IMR-90 (cell line): ENCODE measurements around the gene IL12RB1. TPM values are rescaled to one million over a fixed set of nuclear protein-coding genes. Genes with fewer than 3 reads are reported as not detected.

ENCODE experiments used
- ATAC-seq: fragments of 200-7000 bp; cut with Tn5 transposase; 2 replicates; pipeline ENCODE4 v1.9.1; 2020; ENCODE audit warnings: low read depth, mild to moderate bottlenecking, moderate library complexity
- BruUV-seq: library from RNA; stranded (reverse); fragments of 400-500 nt; replicated peaks from 2 replicates; lab custom pipeline; 2021; lab: Mats Ljungman, UMichigan
- CTCF ChIA-PET: fragments of 300-600 bp; formaldehyde crosslinking; extraction: SDS; loops from one replicate; lab custom pipeline; 2021; ENCODE audit warnings: antibody characterized with exemption; lab: Yijun Ruan, JAX
- POLR2A ChIA-PET: fragments of 300-600 bp; sonication (Branson Sonifier 250); formaldehyde crosslinking; loops from one replicate; lab custom pipeline; 2022; ENCODE audit warnings: antibody characterized with exemption; ENCODE audit not compliant: unreplicated experiment; lab: Charles Lee
- DNase-seq: peaks from one replicate; pipeline ENCODE4 v3.0.0; 2013
- H2AFZ ChIP-seq: replicated peaks from 2 replicates; pipeline ENCODE3; 2013; ENCODE audit warnings: low read length, mild to moderate bottlenecking; ENCODE audit not compliant: poor library complexity
- H2AK5ac ChIP-seq: 2 replicates; pipeline ENCODE4 v1.6.1; 2013; ENCODE audit warnings: low read depth, low read length, inconsistent platforms
- H2AK9ac ChIP-seq: replicated peaks from 2 replicates; pipeline ENCODE3; 2013; ENCODE audit warnings: mild to moderate bottlenecking, low read depth, low read length, moderate library complexity; ENCODE audit not compliant: poor library complexity
- H2BK120ac ChIP-seq: 2 replicates; pipeline ENCODE4 v1.6.1; 2013; ENCODE audit warnings: low read depth, low read length, inconsistent platforms
- H2BK15ac ChIP-seq: 3 replicates; pipeline ENCODE4 v1.6.1; 2013; ENCODE audit warnings: low read depth, low read length, inconsistent platforms
- H2BK20ac ChIP-seq: 2 replicates; pipeline ENCODE4 v1.6.1; 2013; ENCODE audit warnings: low read depth, mild to moderate bottlenecking, inconsistent platforms, low read length, moderate library complexity
- H2BK5ac ChIP-seq: 2 replicates; pipeline ENCODE4 v1.6.1; 2013; ENCODE audit warnings: mild to moderate bottlenecking, low read depth, low read length, inconsistent platforms; ENCODE audit not compliant: poor library complexity, severe bottlenecking
- H3K14ac ChIP-seq: replicated peaks from 2 replicates; pipeline ENCODE4 v1.6.1; 2013; ENCODE audit warnings: low read depth, low read length, inconsistent platforms
- H3K18ac ChIP-seq: 2 replicates; pipeline ENCODE4 v1.6.1; 2013; ENCODE audit warnings: low read depth, low read length, control low read depth
- H3K23ac ChIP-seq: 2 replicates; pipeline ENCODE4 v1.6.1; 2013; ENCODE audit warnings: low read depth, low read length, inconsistent platforms
- H3K27ac ChIP-seq: 2 replicates; pipeline ENCODE4 v1.5.1; 2013; ENCODE audit warnings: mild to moderate bottlenecking, control low read depth, low read length; ENCODE audit not compliant: insufficient read depth
- H3K27me3 ChIP-seq: 2 replicates; pipeline ENCODE4 v1.6.1; 2013; ENCODE audit warnings: low read length; ENCODE audit not compliant: control insufficient read depth, insufficient read depth
- H3K36me3 ChIP-seq: 2 replicates; pipeline ENCODE4 v1.6.1; 2013; ENCODE audit warnings: low read length, mixed read lengths; ENCODE audit not compliant: control insufficient read depth, insufficient read depth
- H3K4ac ChIP-seq: 2 replicates; pipeline ENCODE4 v1.6.1; 2013; ENCODE audit warnings: low read depth, low read length, inconsistent platforms
- H3K4me1 ChIP-seq: 2 replicates; pipeline ENCODE4 v1.6.1; 2013; ENCODE audit warnings: low read length, mixed read lengths; ENCODE audit not compliant: control insufficient read depth, insufficient read depth
- H3K4me2 ChIP-seq: 2 replicates; pipeline ENCODE4 v1.6.1; 2013; ENCODE audit warnings: low read depth, mild to moderate bottlenecking, control low read depth, low read length, moderate library complexity
- H3K4me3 ChIP-seq: 2 replicates; pipeline ENCODE4 v1.5.1; 2013; ENCODE audit warnings: low read depth, mild to moderate bottlenecking, control low read depth, low read length, moderate library complexity; ENCODE audit not compliant: insufficient read depth
- H3K56ac ChIP-seq: 2 replicates; pipeline ENCODE4 v1.6.1; 2013; ENCODE audit warnings: low read length, inconsistent platforms; ENCODE audit not compliant: insufficient read depth; ENCODE audit errors: extremely low read depth
- H3K79me1 ChIP-seq, 2 experiments: 2 replicates each; pipeline ENCODE4 v1.6.1; 2013; ENCODE audit warnings: low read length in 2 of 2, inconsistent platforms in 1 of 2, low read depth in 1 of 2
- H3K9ac ChIP-seq: 2 replicates; pipeline ENCODE4 v1.6.1; 2013; ENCODE audit warnings: low read depth, low read length, control low read depth
- H3K9me1 ChIP-seq: 2 replicates; pipeline ENCODE4 v1.6.1; 2013; ENCODE audit warnings: low read length, inconsistent platforms; ENCODE audit not compliant: insufficient read depth
- H3K9me3 ChIP-seq: 2 replicates; pipeline ENCODE4 v1.6.1; 2013; ENCODE audit warnings: low read length; ENCODE audit not compliant: control insufficient read depth, insufficient read depth
- H4K20me1 ChIP-seq: 2 replicates; pipeline ENCODE4 v1.6.1; 2013; ENCODE audit warnings: low read length, inconsistent platforms; ENCODE audit not compliant: insufficient read depth
- H4K5ac ChIP-seq: 2 replicates; pipeline ENCODE4 v1.6.1; 2013; ENCODE audit warnings: mild to moderate bottlenecking, low read depth, low read length, control low read depth
- H4K8ac ChIP-seq, 2 experiments: 2 replicates each; pipeline ENCODE4 v1.6.1; 2013; ENCODE audit warnings: low read depth in 2 of 2, low read length in 2 of 2, control low read depth in 1 of 2, inconsistent platforms in 1 of 2
- H4K91ac ChIP-seq: 2 replicates; pipeline ENCODE4 v1.6.1; 2013; ENCODE audit warnings: low read depth, low read length, inconsistent platforms; ENCODE audit not compliant: insufficient read depth
- BHLHE40 ChIP-seq: fragments of 150-350 bp; IDR thresholded peaks from 2 replicates; pipeline ENCODE4 v1.6.1; 2016; ENCODE audit warnings: mild to moderate bottlenecking, low read depth, low read length
- CEBPB ChIP-seq: IDR thresholded peaks from 2 replicates; pipeline ENCODE4 v1.6.1; 2012; ENCODE audit warnings: low read depth, low read length, improper control_type of control experiment
- CHD1 ChIP-seq: IDR thresholded peaks from 2 replicates; pipeline ENCODE4 v1.6.1; 2012; ENCODE audit warnings: low read depth, low read length, improper control_type of control experiment
- CTCF ChIP-seq: conservative IDR thresholded peaks from 2 replicates; pipeline ENCODE4 v1.5.1; 2012; ENCODE audit warnings: mild to moderate bottlenecking, low read depth, low read length, improper control_type of control experiment
- ELK1 ChIP-seq: fragments of 150-350 bp; IDR thresholded peaks from 2 replicates; pipeline ENCODE4 v1.6.1; 2016; ENCODE audit warnings: low read depth, mild to moderate bottlenecking, low read length, moderate library complexity, borderline replicate concordance
- FOS ChIP-seq: fragments of 150-350 bp; IDR thresholded peaks from 2 replicates; pipeline ENCODE4 v1.6.1; 2016; ENCODE audit warnings: low read depth, low read length
- MAFK ChIP-seq: IDR thresholded peaks from 2 replicates; pipeline ENCODE4 v1.6.1; 2012; ENCODE audit warnings: low read depth, low read length, improper control_type of control experiment
- MAZ ChIP-seq: IDR thresholded peaks from 2 replicates; pipeline ENCODE4 v1.6.1; 2012; ENCODE audit warnings: low read depth, mild to moderate bottlenecking, low read length, improper control_type of control experiment, moderate library complexity, borderline replicate concordance
- MXI1 ChIP-seq: IDR thresholded peaks from 2 replicates; pipeline ENCODE4 v1.6.1; 2012; ENCODE audit warnings: low read depth, mild to moderate bottlenecking, low read length, moderate library complexity, borderline replicate concordance
- NFE2L2 ChIP-seq: fragments of 150-350 bp; IDR thresholded peaks from 2 replicates; pipeline ENCODE4 v1.6.1; 2016; ENCODE audit warnings: low read depth, mild to moderate bottlenecking, low read length
- POLR2A ChIP-seq: IDR thresholded peaks from 2 replicates; pipeline ENCODE4 v1.6.1; 2012; ENCODE audit warnings: mild to moderate bottlenecking, low read depth, low read length
- RAD21 ChIP-seq: IDR thresholded peaks from 2 replicates; pipeline ENCODE4 v1.6.1; 2012; ENCODE audit warnings: low read length, improper control_type of control experiment
- RCOR1 ChIP-seq: IDR thresholded peaks from 2 replicates; pipeline ENCODE4 v1.6.1; 2012; ENCODE audit warnings: mild to moderate bottlenecking, low read length, improper control_type of control experiment; ENCODE audit not compliant: insufficient replicate concordance
- RFX5 ChIP-seq: IDR thresholded peaks from 2 replicates; pipeline ENCODE4 v1.8.0; 2012; ENCODE audit warnings: low read depth, mild to moderate bottlenecking, low read length, moderate library complexity
- WGBS, 2 experiments: methylation state at CpG; one replicate each; pipeline versions ENCODE4 v1.1.5 to v1.1.7; 2013; ENCODE audit warnings: missing lambda C conversion rate in 2 of 2; ENCODE audit not compliant: insufficient read length in 1 of 2; ENCODE audit errors: extremely low coverage in 2 of 2; 5-methylcytosine and 5-hydroxymethylcytosine counted together
- dilution Hi-C: fragments of 300-500 bp; cut with HindIII; formaldehyde crosslinking; loops from one replicate; pipeline ENCODE4 v1.14.3; 2018; ENCODE audit warnings: low sequenced_read_pairs; ENCODE audit not compliant: unreplicated experiment
- in situ Hi-C: fragments of 300-500 bp; cut with MboI; formaldehyde crosslinking; loops from 3 replicates; pipeline ENCODE4 v1.14.3; 2019; ENCODE audit warnings: low sequenced_read_pairs, inconsistent platforms, mixed read lengths
- intact Hi-C: fragments of 100-400 bp; cut with micrococcal nuclease; formaldehyde crosslinking; loops from 2 replicates; pipeline ENCODE4 v1.10.0; 2022
- polyA plus RNA-seq, 3 experiments: library from polyadenylated mRNA; depleted of rRNA; stranded (reverse); fragments of >200 nt; gene quantifications; 2 replicates each; pipeline ENCODE4 v1.2.3, GENCODE V29; 2012; ENCODE audit warnings: low replicate concordance in 1 of 3
- total RNA-seq: library from RNA; depleted of rRNA; stranded (reverse); fragments of >200 nt; gene quantifications from 2 replicates; pipeline ENCODE4 v1.2.3, GENCODE V29; 2012
- TF ChIP-seq, protein P1 (sequence below): fragments of 150-350 bp; IDR thresholded peaks from 2 replicates; pipeline ENCODE4 v1.6.1; 2017; ENCODE audit warnings: mild to moderate bottlenecking, antibody characterized with exemption, low read length, low read depth

Gene IL12RB1
- total and polyA plus RNA-seq, 2 of the 4 experiments (the other 2 are of a cell fraction) = not detected

DNA sequence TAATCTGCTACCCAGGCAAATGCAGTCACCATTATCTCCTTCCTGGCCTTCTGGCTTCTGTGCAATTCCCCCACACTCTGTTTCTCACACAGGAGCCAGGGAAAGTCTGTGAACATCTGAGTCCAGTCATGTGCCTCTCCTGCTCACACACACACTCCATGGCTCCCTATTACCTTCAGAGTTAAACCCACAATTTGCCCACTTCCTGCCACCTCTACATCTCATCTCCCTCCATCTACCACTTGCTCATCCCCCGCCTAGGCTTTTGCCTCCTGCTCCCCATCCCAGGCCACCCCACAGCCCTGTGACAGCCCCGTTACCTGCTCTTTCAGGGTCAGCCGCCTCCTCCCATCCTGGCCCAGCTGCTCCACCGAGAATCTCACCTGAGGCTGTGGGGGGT lies 13.5 kb downstream of the IL12RB1 start:
- Histone ChIP-seq H2AK9ac (no peak overlapping the region), H2BK20ac (no peak overlapping the region), H4K8ac (no peak overlapping the region), H3K4me3 (no peak overlapping the region), H4K20me1 (no peaks in the 10 kb centered on the region), H3K56ac (no peak overlapping the region), H4K91ac (no peak overlapping the region), H3K23ac (no peak overlapping the region), H3K4me2 (no peak overlapping the region), H3K9ac (no peak overlapping the region), H3K9me3 (no peaks in the 10 kb centered on the region), H4K5ac (no peak overlapping the region), H3K9me1 (no peaks in the 10 kb centered on the region), H3K4ac (no peak overlapping the region), H3K36me3 (no peaks in the 10 kb centered on the region), H3K18ac (no peak overlapping the region), H2AFZ (no peak overlapping the region), H3K14ac (no peak overlapping the region), H2BK15ac (no peak overlapping the region), H2BK5ac (no peak overlapping the region), H3K27me3 (peaks cover 19% of the 10 kb centered on the region), H3K4me1 (no peaks in the 10 kb centered on the region), H3K79me1 (no peaks in the 10 kb centered on the region), H2AK5ac (no peak overlapping the region), H2BK120ac (no peak overlapping the region), H3K27ac (no peak overlapping the region)
- no CpG with 5 or more reads among the region's 4 CpGs for WGBS, 2 experiments
- DNase-seq (no peak), ATAC-seq (no peak)
- no peak for TF ChIP-seq NFE2L2
- TF ChIP-seq RFX5 = no peak
- TF ChIP-seq CHD1 = no peak
- TF ChIP-seq, protein P1, sequence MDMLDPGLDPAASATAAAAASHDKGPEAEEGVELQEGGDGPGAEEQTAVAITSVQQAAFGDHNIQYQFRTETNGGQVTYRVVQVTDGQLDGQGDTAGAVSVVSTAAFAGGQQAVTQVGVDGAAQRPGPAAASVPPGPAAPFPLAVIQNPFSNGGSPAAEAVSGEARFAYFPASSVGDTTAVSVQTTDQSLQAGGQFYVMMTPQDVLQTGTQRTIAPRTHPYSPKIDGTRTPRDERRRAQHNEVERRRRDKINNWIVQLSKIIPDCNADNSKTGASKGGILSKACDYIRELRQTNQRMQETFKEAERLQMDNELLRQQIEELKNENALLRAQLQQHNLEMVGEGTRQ = no peak
- TF ChIP-seq FOS = no peak
- no peak for TF ChIP-seq MAZ
- TF ChIP-seq RCOR1 = no peak
- TF ChIP-seq MXI1 = no peak
- TF ChIP-seq ELK1 = no peak
- TF ChIP-seq MAFK = no peak
- no peak for TF ChIP-seq CTCF
- no peak for TF ChIP-seq BHLHE40
- no peak for TF ChIP-seq POLR2A
- TF ChIP-seq CEBPB = no peak
- TF ChIP-seq RAD21 = no peak
- in situ Hi-C loops (loop anchor here (25.0 kb wide), 1 partner anchor 136 kb away; the partner anchor contains the start of gene CCDC124), dilution Hi-C loops (no loop called here), intact Hi-C loops (no loop called here)
- POLR2A ChIA-PET = no interaction called here
- BruUV-seq = no TSS peak
- CTCF ChIA-PET = no interaction called here
